NK-92 treated with Interleukin-12 subunit alpha and Interleukin-12 subunit beta, amount 100 ng/mL, for 24 hours (cell line): ENCODE results near the gene CAMKMT.

Experiments used
- DNase-seq: peaks from one replicate; lab custom pipeline; 2025; lab: John Stamatoyannopoulos, UW

CAMKMT gene

DNA sequence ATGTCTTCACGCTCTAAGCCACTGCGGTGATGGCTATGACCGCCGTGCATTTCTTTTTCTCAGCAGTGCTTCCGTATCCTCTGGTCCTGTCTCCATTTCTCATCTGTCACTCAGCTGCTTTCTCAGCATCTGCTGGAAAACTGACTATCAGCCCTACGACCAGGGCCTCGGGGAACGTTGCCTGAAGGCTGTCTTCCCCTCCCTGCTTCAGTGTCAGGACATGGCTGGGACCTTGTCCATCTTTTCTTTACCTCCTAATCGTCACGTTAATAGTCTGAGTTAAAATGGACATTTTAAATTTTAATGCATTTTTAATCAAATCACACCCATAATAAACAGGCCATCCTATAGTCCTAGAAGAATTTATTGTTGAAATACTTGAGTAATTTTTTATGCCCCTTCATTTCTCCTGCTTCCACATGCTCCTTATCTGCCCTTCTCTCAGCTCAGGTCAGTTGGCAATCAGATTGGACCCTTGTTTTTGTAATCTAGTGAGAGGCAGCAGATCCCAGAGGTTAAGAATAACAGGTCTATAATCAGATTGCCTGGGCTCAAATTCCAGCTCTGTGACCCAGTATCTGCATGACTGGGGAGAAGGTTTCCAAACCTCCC lies 329.5 kb downstream of the CAMKMT start:
- DNase-seq, result no peak

DNA sequence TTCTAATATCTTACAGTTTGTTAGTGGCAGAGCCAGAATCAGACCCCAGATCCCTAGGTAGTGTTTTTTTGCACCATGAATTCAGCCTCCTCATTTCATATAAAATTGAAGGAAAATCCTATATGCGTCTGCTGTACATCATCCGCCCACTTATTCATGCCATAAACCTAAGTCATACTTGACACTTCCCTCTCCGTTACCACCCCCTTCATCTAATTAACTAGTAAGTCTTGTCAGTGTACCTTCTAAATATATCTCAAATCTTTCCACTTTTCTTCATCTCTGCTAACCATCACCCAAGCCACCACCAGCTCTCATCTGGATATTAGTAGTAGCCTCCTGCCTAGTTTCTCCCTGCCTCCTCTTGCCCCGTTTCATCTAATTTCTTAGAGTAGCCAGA lies 331.1 kb downstream of the CAMKMT start:
- no peak for DNase-seq

DNA sequence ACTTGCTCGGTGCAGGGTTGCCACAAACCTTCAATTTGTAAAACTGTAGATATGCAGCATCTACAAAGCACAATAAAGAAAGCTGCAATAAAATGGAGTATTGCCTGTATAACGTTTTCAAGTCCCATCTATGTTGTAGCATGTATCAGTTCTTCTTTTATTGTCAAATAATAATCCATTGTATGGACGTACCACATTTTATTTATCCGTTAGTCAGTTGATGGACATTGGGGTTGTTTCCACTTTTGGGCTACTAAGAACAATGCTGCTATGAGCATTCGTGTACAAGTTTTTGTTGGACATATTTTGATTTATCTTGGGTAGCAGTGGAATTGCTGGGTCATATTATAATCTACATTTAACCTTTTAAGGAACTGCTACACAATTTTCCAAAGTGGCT lies 339.1 kb downstream of the CAMKMT start:
- DNase-seq, result no peak

DNA sequence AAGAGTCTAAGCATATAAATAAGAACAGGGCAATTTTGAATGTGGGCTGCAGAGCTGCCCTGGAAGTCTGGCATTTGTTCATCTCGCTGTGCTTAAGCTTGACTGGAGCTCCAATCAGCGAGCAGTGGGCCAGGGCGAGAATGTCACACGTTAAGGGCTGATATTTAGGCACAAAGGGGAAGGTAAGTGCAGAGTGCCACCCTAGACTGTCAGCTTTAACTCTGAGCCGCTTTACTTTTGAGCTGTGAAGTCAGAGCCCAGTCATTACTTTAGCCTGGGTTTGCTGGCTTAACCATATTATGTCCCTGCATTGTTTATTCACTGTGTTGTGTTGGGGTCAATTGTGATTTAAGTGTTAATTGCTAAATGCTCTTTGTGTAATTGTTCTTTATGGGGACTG lies 343.6 kb downstream of the CAMKMT start:
- no peak for DNase-seq

DNA sequence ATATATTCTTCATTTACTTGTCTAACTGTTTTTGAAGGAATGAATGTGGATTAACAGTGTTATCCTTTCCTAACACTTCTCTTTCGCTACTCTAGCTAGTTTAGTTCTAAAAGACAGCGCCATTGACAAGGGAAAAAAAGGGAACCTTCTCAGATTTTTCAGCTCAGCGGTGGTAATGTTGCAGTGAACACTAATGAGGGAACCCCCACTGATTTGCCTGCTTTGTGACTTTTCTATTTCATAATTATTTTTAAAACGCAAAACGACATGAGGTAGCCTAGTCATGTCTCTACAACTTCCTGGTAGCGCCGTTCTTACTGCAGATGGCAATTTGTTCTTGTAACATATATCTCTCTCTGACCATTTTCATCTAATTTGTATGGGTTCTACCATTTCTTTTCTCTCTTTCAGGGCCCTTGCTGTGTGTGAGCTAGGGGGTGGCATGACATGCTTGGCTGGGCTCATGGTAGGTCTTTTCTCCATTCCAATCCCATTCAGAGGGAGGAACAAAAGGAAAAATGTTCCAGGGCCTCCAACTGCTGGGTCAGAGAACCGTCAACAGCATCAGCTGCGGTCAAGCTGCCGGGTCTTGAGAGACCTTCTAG lies 344.2 kb downstream of the CAMKMT start:
- no peak for DNase-seq

DNA sequence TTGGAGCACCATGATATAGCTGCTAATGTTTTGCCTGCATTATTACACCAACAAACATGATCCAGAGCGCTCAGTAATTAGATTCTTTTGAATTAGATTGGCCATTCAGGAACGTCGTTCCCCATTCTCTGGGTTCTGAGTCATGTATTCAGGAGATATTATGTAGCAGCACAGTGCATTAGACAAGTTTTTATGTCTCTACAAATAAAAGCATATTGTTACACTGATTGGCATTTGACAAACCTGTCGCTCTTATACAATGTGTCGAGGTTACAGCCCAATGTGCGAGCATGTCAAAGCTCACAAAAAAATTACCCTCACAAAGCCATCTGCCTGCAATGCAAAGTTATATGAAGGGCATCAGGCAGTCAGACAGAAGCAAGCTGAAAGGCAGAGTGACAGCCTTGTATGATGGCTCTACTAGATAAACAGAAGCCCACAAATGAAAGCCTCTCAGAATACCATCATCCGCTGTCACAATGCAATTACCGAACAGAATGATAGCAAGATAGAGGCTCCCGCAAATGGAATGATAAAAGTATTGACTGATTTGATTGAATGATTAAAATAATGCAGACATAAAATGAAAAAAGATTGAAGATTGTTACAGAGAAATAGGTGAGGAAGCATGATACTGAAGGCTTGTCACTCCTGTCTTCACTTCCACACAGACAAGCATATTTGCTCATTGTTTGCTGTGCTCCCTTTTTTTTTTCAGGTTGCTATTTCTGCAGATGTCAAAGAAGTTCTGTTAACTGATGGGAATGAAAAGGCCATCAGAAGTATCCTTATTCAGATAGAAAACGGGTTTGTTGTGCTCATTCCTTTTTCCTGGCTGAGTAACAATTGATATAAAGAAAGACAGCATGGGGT lies 345.2 kb downstream of the CAMKMT start:
- no peak for DNase-seq

DNA sequence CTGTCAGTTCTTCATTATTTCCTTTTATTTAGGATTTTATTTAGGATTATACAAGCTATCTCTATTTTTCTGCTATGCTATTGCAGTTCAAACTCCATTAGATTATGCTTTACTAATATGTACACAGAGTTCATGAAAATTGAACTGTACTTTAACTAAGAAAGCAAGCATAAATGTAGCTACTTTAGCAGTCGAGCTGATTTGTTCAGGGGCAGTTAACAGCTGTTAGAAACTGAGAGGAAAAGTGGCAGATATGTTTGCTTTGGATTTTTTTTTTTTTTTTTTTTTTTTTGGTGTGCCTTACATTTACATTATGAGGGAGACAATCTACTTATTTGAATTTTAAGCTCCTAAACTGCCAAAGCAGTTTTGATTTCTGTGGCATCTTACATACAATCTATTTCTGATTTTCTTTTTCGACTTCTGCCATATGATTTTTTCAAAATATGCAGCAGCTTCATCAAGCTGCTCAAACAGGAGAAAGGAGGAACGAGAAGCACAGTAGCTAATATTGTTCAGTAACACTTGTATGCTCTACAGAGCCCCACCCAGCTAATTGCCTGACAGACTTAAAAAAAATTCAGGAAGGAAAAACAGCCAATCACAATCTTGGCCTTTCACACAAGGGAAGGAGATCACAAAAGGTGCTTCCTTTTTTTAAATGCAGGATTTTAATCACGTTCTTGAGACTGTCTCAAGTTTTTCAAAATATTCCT lies 346.4 kb downstream of the CAMKMT start:
- DNase-seq, result no peak

DNA sequence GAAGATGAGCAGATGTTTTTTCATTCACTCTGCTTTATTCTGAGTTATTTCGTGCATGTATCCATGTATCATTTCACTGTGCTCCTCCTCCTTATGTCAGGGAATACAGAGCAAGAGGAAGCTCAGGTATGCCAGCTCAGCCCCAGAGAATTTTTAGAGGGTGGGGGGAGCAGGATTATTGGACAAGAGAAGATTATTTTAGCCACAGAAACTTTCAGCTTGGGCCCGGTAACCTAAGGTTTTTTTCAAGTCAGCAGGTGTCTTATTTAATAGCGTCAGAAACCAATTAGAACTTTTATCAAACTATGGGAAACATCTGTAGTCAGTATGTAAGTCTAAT lies 346.9 kb downstream of the CAMKMT start:
- no peak for DNase-seq

DNA sequence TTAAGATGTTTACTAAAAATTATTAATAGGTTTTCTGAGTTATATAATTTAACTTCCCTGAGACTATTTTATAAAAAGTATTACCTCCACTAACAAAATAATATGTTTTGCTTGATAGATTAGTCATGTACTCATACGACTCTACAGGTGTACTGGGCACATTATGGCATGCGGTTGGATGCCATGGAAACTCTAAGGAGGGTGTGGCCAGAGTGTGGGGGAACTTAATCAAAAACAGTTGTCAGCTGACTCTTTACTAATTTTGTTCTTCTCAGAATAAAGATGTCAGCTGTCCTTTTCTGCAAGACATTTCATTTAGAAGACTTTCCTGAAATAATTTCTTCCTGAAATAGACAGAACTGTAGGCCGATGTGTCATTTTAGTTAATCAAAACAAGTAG lies 351.4 kb downstream of the CAMKMT start:
- no peak for DNase-seq

DNA sequence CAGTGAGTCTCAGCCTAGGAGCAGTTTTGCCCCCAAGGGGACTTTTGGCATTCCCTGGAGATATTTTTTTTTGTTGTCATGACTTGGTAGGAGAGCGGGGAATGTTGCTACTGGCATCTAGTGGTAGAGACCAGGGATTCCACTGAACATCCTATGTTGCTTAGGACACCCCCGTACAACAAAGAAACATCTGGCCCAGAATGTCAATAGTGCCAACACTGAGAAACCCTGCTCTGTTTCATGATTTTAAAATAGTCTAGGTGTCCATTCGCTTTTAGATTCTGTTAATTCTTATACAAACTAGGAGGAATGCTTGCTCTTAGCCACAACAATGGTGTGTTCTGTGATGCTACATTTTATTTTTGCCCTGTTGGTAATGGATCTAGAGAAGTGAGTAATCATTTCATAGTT lies 353.9 kb downstream of the CAMKMT start:
- no peak for DNase-seq

DNA sequence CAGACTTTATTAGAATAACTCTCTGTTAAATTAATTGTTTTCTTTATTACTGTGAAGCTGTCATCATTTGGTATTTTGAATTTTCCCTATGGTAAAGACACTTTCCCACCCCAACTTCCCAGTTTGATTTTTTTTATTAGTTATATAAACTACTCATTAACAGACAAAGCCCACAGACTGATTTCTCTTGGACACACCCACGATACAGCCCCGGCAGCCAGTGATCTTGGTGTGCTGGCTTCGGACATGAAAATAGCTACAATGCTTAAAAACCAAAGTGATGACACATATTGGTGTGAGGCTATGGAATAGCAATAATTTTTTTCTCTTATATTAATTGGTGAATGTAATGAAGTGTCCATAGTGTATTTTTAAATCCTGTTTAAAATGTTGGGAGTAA lies 354.4 kb downstream of the CAMKMT start:
- no peak for DNase-seq

DNA sequence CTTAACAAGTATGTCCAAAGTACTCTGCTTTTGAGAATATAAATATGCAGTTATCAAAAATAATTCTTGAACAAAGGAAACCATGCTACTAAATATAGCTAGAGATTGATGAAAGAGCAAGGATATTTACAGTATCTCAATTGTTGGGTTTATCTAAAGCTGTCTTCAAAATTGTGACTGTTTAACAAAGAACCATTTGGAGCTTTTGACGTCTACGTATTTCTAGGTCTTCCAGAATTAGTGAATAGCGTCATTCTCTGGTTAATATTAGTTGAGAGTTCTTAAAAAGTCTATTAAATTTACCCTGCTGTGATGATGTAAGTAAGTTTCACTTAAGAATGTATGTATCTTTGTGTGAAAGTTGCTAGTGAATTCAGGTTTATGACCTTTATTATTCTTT lies 356.7 kb downstream of the CAMKMT start:
- no peak for DNase-seq

DNA sequence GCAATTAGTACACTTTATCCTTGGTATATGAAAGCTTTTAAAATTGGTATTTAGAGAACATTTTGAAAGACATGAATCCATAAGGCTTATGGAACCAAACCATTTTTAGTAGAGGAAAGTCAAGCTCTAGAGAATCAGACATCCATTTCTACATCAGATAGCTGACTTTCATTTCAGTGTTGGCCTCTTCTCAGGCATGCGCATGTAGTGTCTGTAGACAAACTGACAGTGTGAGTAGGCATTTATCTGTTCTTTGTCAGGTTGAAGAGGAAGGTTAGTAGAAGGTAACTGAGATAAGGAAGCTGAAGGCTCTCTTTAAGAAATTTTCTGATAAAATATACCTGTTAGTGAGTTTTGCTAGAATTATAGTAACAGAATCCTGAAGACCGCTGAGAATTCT lies 357.8 kb downstream of the CAMKMT start:
- DNase-seq, result no peak

DNA sequence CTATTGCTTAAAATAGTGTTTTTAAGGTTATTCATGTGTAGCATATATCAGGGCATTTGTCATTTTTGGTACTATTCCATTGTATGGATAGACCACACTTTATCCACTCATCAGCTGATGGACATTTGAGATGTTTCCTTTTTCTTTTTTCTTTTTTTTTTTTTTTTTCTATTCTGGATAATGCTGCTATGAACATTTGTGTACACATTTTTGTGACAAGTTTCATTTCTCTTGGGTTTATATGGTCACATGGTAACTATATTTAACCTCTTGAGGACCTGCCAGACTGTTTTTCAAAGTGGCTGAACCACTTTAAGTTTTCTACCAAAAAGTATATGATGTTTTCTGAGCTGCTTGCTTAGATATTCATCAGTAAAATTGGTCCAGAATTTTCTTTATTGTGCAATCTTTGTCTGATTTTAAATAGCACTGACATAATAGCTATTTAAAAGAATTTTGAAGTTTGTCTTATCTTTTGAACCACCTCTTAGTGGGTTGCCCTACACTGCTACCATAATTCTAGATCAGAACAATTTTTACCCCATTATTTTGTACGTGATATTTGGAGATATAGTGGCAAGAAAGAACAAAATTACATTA lies 360.4 kb downstream of the CAMKMT start:
- DNase-seq, result no peak

DNA sequence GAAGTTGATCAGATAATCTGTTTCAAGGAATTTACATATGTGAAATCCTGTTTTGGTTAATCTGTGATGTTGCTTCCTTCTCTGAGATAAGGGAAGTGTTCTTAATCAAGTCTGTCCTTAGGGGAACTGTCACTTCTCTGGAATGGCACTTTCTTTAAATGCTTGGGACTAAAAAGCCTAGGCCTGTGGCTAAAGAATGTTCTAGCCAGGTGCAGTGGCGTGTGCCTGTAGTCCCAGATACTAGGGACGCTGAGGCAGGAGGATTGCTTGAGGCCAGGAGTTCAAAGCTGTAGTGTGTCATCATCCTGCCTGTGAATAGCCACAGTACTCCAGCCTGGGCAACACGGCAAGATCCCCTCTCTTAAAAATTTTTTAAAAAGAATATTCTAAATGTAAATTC lies 362.2 kb downstream of the CAMKMT start:
- DNase-seq, result no peak

DNA sequence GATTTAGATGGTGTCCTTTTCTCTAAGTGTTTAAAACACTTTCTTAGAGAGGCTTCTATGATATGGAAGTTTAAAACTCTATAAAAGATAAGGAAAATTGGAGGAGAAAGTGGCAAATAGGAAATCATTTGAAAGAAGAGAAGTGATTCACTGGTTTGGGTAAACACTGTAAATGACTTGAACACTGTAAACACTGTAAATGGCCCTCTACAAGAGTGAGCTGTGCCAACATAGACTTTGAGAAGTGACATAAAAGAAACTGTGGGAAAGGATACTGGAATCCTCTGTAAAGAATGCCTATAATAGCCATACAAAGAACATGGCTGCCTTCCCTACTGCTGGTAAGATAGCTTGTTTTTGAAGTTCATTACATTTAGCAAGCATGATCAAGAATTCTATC lies 368.8 kb downstream of the CAMKMT start:
- no peak for DNase-seq

DNA sequence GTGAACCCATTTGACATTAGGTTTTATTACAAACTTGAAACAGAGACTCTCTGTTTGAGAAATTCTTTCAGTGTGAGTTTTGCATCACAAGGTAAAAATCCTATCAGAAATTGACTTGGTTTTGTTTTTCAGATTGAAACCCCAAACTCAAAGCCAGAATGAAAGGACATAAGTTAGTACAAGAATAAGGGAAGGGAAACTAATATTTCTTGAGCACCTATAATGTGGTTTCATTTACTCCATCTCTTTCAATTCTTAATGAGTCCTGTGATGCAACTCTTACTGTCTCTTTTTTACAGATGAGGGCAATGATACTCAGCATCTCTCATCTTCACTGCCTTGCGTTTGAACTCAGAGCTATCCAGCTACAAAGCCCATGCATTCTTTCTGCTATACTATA lies 369.8 kb downstream of the CAMKMT start:
- DNase-seq, result no peak

DNA sequence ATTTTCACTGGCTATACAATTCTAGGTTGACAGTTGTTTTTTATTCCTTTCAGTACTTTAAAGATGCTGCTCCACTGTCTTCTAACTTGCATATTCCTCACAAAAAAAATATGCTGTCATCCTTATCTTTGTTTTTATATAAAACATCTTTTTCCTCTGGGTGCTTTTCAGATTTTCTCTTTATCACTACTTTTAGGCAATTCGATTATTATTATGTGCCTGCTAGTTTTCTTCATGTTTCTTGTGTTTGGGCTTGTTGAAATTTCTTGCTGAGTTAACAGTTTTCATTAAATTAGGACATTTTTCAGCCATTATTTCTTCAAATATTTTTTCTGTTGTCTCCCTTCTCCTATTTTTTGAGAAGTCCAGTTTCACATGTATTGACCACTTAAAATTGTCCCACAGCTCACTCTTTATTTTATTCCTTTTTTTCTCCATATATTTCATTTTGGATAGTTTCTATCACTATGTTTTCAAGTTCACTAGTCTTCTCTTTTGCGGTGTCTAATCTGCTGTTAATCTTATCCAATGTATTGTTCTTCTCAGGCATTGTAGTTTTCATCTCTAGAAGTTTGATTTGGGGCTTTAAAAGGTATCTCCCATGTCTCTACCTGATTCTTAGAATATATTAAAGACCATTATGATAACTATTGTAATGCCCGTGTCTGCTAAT lies 374.7 kb downstream of the CAMKMT start:
- DNase-seq, result no peak

DNA sequence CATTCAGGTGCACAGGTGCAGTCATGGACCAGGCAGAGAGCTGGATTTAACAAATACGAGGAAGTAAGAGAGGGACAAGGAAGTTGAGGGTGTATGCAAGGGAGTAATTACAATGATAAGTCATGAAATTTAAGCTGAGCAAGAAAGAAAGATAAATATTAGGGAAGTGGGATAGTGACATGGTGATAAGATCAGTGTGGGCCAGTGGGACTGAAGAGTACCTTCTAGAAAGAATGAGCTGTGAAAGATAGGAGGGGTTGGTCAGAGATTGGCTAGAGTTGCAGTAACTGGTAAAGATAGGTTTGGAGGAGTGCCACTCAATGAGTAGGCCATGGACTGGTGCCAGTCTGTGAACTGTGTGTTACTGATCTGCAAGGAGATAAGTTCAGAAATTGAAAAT lies 378.9 kb downstream of the CAMKMT start:
- no peak for DNase-seq

DNA sequence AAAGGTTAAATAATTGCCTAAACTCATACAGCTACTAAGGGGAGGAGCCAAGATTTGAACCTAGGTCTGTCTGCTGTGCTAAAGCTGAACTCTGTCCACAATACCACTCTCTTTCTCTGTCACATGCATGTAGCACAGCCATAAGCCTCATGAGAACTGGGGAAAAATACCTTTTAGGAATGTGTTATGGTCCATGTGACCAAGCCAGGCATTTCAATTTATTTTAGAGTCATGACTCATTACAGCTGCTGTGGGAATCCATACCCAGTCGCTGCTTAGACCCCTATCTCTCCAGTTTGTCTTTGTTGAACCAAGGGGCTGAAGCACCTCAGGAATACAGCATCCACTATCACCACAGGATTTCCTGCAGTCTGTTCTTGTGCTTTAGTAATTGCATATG lies 379.8 kb downstream of the CAMKMT start:
- DNase-seq, result no peak

DNA sequence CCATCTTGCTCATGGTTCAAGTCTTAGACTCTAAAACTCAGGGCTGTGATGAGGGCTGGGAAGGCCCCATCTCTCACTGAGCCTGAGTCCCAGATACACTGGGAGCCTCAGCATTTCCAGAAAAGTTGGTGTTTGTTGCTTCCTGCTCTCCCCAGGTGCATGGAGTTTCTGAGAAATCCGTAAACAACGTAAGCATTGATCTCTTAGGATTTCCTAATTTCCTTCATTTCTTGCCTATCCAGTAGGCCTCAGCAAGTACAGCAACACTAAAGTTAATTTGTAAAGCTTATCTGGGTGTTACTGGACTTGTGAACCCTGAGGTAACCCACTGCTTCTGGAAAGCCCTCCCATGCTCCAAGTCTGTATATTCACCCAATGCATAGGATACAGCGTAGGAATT lies 380.3 kb downstream of the CAMKMT start:
- no peak for DNase-seq

DNA sequence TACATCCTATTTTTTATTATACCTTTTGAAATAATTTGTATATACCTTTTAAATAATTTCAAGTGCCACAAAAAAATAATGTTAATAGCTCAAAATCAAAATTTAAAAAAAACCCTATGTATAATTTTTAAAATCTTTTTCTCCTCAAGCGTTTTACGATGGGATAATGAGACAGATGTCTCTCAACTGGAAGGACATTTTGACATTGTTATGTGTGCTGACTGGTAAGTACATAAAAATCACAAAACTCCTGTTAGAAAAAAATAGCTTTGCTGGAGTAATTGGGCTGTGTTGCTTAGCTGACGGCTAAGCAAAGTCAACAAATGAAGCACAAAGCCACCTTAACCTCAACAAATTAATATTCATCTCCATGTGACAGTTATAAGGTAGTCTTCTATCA lies 381.7 kb downstream of the CAMKMT start:
- DNase-seq, result no peak
